GM18951 (cell line): ENCODE data around the gene PEX1.

Experiments used
- POLR2A ChIP-seq: IDR thresholded peaks from 4 replicates; pipeline ENCODE4 v1.6.1; 2011; ENCODE audit warnings: mild to moderate bottlenecking; ENCODE audit not compliant: insufficient read length, insufficient read depth; ENCODE audit errors: extremely low read depth
- in situ Hi-C: fragments of 300-500 bp; cut with MboI; formaldehyde crosslinking; loops from one replicate; pipeline ENCODE4 v1.12.0; 2022; ENCODE audit warnings: low sequenced_read_pairs, mixed read lengths, inconsistent platforms; ENCODE audit not compliant: unreplicated experiment

PEX1 gene

GRCh38 chr7:92461027-92462003 lies 67.0 kb downstream of the PEX1 start:
- no peak for TF ChIP-seq POLR2A
- in situ Hi-C loops, result no loop called here

- TF ChIP-seq POLR2A, result no peak
- in situ Hi-C loops, result no loop called here
These were observed 67.8 kb downstream of the PEX1 start for GRCh38 chr7:92460510-92460909.

GRCh38 chr7:92460109-92460508 lies 68.2 kb downstream of the PEX1 start:
- no peak for TF ChIP-seq POLR2A
- in situ Hi-C loops, result no loop called here

GRCh38 chr7:92456236-92456635 lies 72.1 kb downstream of the PEX1 start:
- in situ Hi-C loops, result no loop called here
- TF ChIP-seq POLR2A, result no peak

GRCh38 chr7:92451645-92452044 lies 76.7 kb downstream of the PEX1 start:
- in situ Hi-C loops, result no loop called here
- TF ChIP-seq POLR2A, result no peak

GRCh38 chr7:92448205-92448747 lies 80.0 kb downstream of the PEX1 start:
- TF ChIP-seq POLR2A, result peak; percentile 30
- in situ Hi-C loops, result loop anchor here (25.0 kb wide), 2 partner anchors 611 to 614 kb away; no protein-coding TSS in a partner anchor

GRCh38 chr7:92447345-92448204 lies 80.7 kb downstream of the PEX1 start, which contains the start of gene GATAD1:
Gene GATAD1, plus strand, starts transcription at chr7:92447482. Its CDS starts 248 bp downstream, at chr7:92447730.
- TF ChIP-seq POLR2A, result peak; percentile 71
- in situ Hi-C loops, result loop anchor here (25.0 kb wide), 2 partner anchors 610 to 615 kb away; no protein-coding TSS in a partner anchor

GRCh38 chr7:92446869-92447344 lies 81.4 kb downstream of the PEX1 start:
- no peak for TF ChIP-seq POLR2A
- in situ Hi-C loops, result loop anchor here (25.0 kb wide), 2 partner anchors 610 to 615 kb away; no protein-coding TSS in a partner anchor

- in situ Hi-C loops, result loop anchor here (25.0 kb wide), 2 partner anchors 605 to 620 kb away; no protein-coding TSS in a partner anchor
These were observed 85.6 kb downstream of the PEX1 start for GRCh38 chr7:92442720-92443119.

GRCh38 chr7:92437956-92438491 lies 90.3 kb downstream of the PEX1 start:
- no peak for TF ChIP-seq POLR2A
- in situ Hi-C loops, result loop anchor here (25.0 kb wide), 2 partner anchors 601 to 624 kb away; no protein-coding TSS in a partner anchor
